Body of pancreas (tissue), 4 donors: Measurements from ENCODE around the gene FBXO28. TPM values are rescaled to one million over a fixed set of nuclear protein-coding genes. Genes with fewer than 3 reads are reported as not detected.
A peak's percentile ranks its signal among the peaks of the same experiment; 100 is the strongest.

Experiments
- ATAC-seq: fragments of 150-250 bp; one replicate; pipeline ENCODE4 v1.9.1; 2016
- DNase-seq, 4 donors: peaks; one replicate each; pipeline ENCODE4 v3.0.0-alpha.2; 2019
- H3K27ac ChIP-seq, 4 donors: fragments of 200-600 bp; sonication (generic); 1 replicate in 3 of 4; 2 replicates in 1 of 4; pipeline versions ENCODE4 v1.5.1 to v1.6.1; 2016 to 2019; ENCODE audit warnings: mild to moderate bottlenecking in 1 of 4, mixed read lengths in 1 of 4, moderate library complexity in 1 of 4
- H3K27me3 ChIP-seq, 2 donors: fragments of 200-600 bp; sonication (generic); one replicate each; pipeline ENCODE4 v1.6.0; 2016; ENCODE audit warnings: mild to moderate bottlenecking in 1 of 2
- H3K36me3 ChIP-seq, 2 donors: fragments of 200-600 bp; sonication (generic); replicated peaks in 1 of 2; 2 replicates each; pipeline ENCODE4 v1.5.1; 2016; ENCODE audit warnings: low read depth in 2 of 2; ENCODE audit not compliant: insufficient read depth in 1 of 2
- H3K4me1 ChIP-seq: fragments of 200-600 bp; sonication (generic); one replicate; pipeline ENCODE4 v1.6.0; 2016
- H3K4me3 ChIP-seq, 2 donors: fragments of 200-600 bp; sonication (generic); 1 replicate in 1 of 2; 2 replicates in 1 of 2; pipeline ENCODE4 v1.5.1; 2016 to 2019
- H3K9me3 ChIP-seq, 3 donors: fragments of 200-600 bp; sonication (generic); 1 replicate in 2 of 3; 2 replicates in 1 of 3; pipeline ENCODE4 v1.5.1; 2016
- POLR2A ChIP-seq, 3 donors: fragments of 450-650 bp; IDR thresholded peaks; one replicate each; pipeline ENCODE4 v1.6.1; 2016; ENCODE audit warnings: antibody characterized with exemption in 3 of 3, mild to moderate bottlenecking in 2 of 3
- WGBS, 2 donors: methylation state at CpG; one replicate each; pipeline ENCODE4 v1.1.5; 2017; 5-methylcytosine and 5-hydroxymethylcytosine counted together
- intact Hi-C: fragments of 100-400 bp; cut with DNase I; formaldehyde crosslinking; loops from one replicate; pipeline ENCODE4 v1.15.1; 2023
- total RNA-seq, 2 donors: library from RNA; depleted of rRNA; stranded (reverse); fragments of >200 nt; gene quantifications; one replicate each; pipeline ENCODE4 v1.1.0, GENCODE V29; 2016
- TF ChIP-seq, protein P1 (sequence below), 7 experiments: fragments of 450-650 bp in 4 of 7; fragments of 200-600 bp in 3 of 7; sonication (generic) in 3 of 7; IDR thresholded peaks; one replicate each; pipeline ENCODE4 v1.5.1; 2016 to 2019; ENCODE audit warnings: antibody characterized with exemption in 7 of 7

FBXO28 gene
- total RNA-seq, 2 donors from 2014 or later, result 3.0 to 13.7 TPM

DNA sequence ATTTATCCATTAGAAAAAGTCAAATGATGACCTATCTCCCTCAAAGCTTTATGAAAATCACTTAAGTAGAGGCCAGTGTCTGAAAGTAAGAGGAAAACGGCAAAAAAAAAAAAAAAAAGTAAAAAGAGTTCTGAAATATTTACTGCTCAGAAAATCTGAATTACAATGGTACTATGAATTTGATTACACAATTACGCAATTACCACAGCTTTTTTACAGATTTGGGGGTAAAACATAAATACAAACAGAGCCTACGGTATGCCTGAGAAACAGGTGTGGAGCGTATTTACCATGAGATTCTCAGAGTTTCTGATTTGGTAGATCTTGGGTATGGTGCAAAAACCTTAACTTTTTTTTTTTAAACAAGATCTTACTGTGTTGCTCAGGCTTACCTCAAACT is 15.9 kb upstream of the FBXO28 start:
- Histone ChIP-seq H3K9me3 (no peaks in the 10 kb centered on the region), H3K27me3 (no peaks in the 10 kb centered on the region), H3K27ac (no peak overlapping the region), H3K4me3 (no peak overlapping the region), H3K4me1 (no peaks in the 10 kb centered on the region), H3K36me3 (no peaks in the 10 kb centered on the region)
- 86 to 90% methylated on average over 4 of the region's 4 CpGs for WGBS, 2 donors
- TF ChIP-seq, protein P1, sequence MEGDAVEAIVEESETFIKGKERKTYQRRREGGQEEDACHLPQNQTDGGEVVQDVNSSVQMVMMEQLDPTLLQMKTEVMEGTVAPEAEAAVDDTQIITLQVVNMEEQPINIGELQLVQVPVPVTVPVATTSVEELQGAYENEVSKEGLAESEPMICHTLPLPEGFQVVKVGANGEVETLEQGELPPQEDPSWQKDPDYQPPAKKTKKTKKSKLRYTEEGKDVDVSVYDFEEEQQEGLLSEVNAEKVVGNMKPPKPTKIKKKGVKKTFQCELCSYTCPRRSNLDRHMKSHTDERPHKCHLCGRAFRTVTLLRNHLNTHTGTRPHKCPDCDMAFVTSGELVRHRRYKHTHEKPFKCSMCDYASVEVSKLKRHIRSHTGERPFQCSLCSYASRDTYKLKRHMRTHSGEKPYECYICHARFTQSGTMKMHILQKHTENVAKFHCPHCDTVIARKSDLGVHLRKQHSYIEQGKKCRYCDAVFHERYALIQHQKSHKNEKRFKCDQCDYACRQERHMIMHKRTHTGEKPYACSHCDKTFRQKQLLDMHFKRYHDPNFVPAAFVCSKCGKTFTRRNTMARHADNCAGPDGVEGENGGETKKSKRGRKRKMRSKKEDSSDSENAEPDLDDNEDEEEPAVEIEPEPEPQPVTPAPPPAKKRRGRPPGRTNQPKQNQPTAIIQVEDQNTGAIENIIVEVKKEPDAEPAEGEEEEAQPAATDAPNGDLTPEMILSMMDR (IDR thresholded peaks at IDR 0.05), result no peak
- no peak for TF ChIP-seq POLR2A (IDR thresholded peaks at IDR 0.05)
- intact Hi-C loops, result no loop called here
- DNase-seq (no peak), ATAC-seq (no peak)

DNA sequence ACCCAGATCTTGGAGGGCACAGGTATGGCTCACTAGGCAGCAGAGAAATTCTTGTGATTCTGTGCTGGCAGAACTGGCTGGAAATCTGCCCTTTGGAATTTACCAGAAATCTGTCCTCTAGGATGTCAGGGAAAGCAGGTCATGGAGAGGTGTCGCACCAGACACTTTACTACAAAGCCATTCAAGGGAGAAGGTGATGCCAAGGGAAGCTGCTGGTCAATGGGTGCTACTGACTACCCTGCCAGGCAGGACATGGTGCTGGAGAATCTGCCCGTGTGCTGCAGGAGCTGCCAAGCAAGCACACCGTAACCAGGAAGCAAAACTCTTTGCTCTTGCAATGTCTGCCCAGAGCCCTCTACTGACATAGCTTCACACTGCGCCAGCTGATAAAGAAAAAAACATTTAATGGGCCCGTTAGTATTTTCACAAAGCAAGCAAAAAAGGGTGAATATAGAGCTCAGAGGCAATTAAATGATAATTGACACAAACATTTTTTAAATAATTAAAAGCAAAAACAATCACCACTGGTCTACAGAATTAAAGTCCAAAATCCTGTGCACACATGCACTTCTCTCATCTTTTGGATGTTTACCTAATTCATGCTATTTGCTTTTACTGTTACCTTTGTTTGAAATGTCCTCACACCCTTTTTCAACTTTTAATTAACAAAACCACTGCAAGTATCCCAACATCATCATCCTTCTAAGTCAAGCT is 7.2 kb upstream of the FBXO28 start:
- ATAC-seq (peak; percentile 72), DNase-seq (peak; percentile 25 to 48 (median 44))
- no peaks in the 10 kb centered on the region for H3K9me3 ChIP-seq
- H3K4me1 ChIP-seq, result no peaks in the 10 kb centered on the region
- H3K36me3 ChIP-seq, result no peaks in the 10 kb centered on the region
- H3K27me3 ChIP-seq, result no peaks in the 10 kb centered on the region
- WGBS, 2 donors, result 5 to 17% methylated on average over 4 to 5 of the region's 5 CpGs
- intact Hi-C loops, result no loop called here
- H3K27ac ChIP-seq, result peak overlapping the region in 1 of 4 donors; percentile 29
- TF ChIP-seq POLR2A (IDR thresholded peaks at IDR 0.05), result no peak
- TF ChIP-seq, protein P1 (IDR thresholded peaks at IDR 0.05), result peak in 6 of 7 experiments; percentile 13 to 45 (median 32)
- H3K4me3 ChIP-seq, result no peak overlapping the region

DNA sequence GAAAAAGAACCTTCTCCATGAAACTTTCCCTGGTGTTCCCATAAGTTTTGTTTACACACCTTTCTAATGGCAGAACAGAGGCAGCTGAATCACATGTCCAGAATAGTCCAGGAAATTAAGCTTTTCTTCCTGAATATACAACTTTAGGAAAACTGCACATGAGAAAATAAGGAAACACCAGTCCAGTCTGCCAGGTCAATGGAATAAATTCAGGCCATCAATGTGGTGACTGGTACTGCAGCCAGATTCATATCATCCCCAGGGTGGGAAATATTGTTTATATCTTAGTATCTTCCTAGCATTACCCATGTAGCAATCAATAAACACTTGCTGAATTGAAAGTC is 6.7 kb upstream of the FBXO28 start:
- Histone ChIP-seq H3K4me3 (no peak overlapping the region), H3K36me3 (no peaks in the 10 kb centered on the region), H3K9me3 (no peaks in the 10 kb centered on the region), H3K27me3 (no peaks in the 10 kb centered on the region), H3K4me1 (no peaks in the 10 kb centered on the region), H3K27ac (no peak overlapping the region)
- no peak for ATAC-seq
- no peak for DNase-seq
- intact Hi-C loops, result no loop called here
- TF ChIP-seq, protein P1 (IDR thresholded peaks at IDR 0.05), result no peak
- no peak for TF ChIP-seq POLR2A (IDR thresholded peaks at IDR 0.05)

GRCh38 chr1:224108991-224109390 is 4.9 kb upstream of the FBXO28 start:
- no peaks in the 10 kb centered on the region for H3K36me3 ChIP-seq
- DNase-seq (no peak), ATAC-seq (no peak)
- no peak overlapping the region for H3K27ac ChIP-seq
- intact Hi-C loops, result no loop called here
- TF ChIP-seq, protein P1 (IDR thresholded peaks at IDR 0.05), result no peak
- no peak for TF ChIP-seq POLR2A (IDR thresholded peaks at IDR 0.05)
- no peak overlapping the region for H3K4me3 ChIP-seq
- H3K9me3 ChIP-seq, result no peaks in the 10 kb centered on the region
- no peaks in the 10 kb centered on the region for H3K27me3 ChIP-seq
- peaks cover 4% of the 10 kb centered on the region for H3K4me1 ChIP-seq

DNA sequence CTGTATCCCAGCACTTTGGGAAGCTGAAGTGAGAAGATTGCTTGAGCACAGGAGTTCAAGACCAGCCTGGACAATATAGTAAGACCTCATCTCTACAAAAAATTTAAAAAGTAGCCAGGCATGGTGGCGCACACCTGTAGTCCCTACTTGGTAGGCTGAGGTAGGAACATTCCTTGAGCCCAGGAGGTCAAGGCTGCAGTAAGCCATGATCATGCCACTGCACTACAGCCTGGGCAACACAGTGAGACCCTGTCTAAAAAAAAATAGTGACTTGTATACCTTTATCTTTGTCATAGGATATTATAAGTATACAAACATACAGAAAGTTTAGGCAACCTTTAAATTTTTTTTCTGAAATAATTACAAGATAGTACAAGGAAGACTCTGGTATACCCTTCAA is 3.9 kb upstream of the FBXO28 start:
- Histone ChIP-seq H3K4me3 (no peak overlapping the region), H3K27ac (no peak overlapping the region), H3K9me3 (no peaks in the 10 kb centered on the region), H3K27me3 (no peaks in the 10 kb centered on the region), H3K36me3 (no peaks in the 10 kb centered on the region), H3K4me1 (peaks cover 6% of the 10 kb centered on the region)
- intact Hi-C loops, result loop anchor here (10.0 kb wide), 1 partner anchor 225 kb away; the partner anchor contains the start of gene NVL
- WGBS, 2 donors, result 80 to 100% methylated on average over 1 of the region's 1 CpG
- TF ChIP-seq POLR2A (IDR thresholded peaks at IDR 0.05), result no peak
- TF ChIP-seq, protein P1 (IDR thresholded peaks at IDR 0.05), result no peak
- ATAC-seq (no peak), DNase-seq (no peak)
